Left renal cortex interstitium (tissue), 4 donors: Measurements from ENCODE around the gene ZBP1. TPM values are rescaled to one million over a fixed set of nuclear protein-coding genes. Genes with fewer than 3 reads are reported as not detected.

Experiments used
- DNase-seq, 4 donors: peaks; one replicate each; pipeline ENCODE4 v3.0.0-alpha.2; 2013; ENCODE audit warnings: low read depth in 4 of 4, low spot score in 2 of 4, missing footprints in 1 of 4
- polyA plus RNA-seq, 4 donors: library from polyadenylated mRNA; unstranded; fragments of 120-200 nt; gene quantifications; one replicate each; pipeline ENCODE4 v1.2.1, GENCODE V29; 2013; ENCODE audit not compliant: insufficient read length in 4 of 4

The ZBP1 gene
- polyA plus RNA-seq, 4 donors, result 0.05 to 0.22 TPM; not detected in 2

GRCh38 chr20:57603120-57603519 lies 17.1 kb downstream of the ZBP1 start:
- no peak for DNase-seq

DNA sequence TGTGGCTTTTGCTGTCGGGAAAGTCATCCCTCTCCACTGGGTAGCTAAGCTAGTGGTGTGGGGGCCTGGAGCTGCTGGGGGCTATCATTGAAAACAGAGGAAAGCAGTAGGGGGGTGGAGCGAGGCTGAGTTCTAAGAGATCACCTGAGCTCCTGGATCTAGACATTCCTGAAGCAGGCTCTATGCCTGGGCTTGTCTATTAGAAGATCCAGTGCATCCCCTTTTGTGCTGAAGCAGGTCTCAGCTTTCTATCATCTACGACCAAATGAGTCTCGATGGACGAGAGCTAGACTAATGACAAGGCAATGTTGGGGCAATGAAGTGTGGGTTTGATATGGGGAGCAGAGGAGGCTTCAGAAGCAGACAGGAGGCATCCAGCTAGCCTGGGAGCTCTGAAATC lies 18.5 kb downstream of the ZBP1 start:
- no peak for DNase-seq

DNA sequence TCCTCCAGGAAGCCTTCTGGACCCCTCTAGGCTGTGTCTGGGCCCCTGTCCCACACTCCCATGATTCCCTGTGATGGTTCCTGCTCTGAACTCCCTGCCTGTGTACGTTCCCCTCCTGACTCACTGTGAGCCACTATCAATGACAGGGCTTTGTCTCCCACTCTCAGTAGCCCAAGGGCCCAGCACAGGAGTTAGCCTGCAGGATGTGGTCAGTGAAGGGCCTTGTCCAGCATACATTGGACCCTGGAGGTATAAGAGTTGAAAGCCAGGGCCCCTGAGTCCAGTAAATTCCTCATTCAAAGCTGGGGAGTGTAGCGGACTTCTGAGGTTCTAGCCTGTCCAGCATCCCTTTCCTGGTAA lies 19.0 kb downstream of the ZBP1 start:
- DNase-seq, result no peak

- no peak for DNase-seq
Observed at GRCh38 chr20:57600320-57601210, 19.7 kb downstream of the ZBP1 start.

- DNase-seq, result no peak
Observed at GRCh38 chr20:57598491-57598890, 21.7 kb downstream of the ZBP1 start.

- no peak for DNase-seq
Observed at GRCh38 chr20:57598060-57598459, 22.2 kb downstream of the ZBP1 start.

DNA sequence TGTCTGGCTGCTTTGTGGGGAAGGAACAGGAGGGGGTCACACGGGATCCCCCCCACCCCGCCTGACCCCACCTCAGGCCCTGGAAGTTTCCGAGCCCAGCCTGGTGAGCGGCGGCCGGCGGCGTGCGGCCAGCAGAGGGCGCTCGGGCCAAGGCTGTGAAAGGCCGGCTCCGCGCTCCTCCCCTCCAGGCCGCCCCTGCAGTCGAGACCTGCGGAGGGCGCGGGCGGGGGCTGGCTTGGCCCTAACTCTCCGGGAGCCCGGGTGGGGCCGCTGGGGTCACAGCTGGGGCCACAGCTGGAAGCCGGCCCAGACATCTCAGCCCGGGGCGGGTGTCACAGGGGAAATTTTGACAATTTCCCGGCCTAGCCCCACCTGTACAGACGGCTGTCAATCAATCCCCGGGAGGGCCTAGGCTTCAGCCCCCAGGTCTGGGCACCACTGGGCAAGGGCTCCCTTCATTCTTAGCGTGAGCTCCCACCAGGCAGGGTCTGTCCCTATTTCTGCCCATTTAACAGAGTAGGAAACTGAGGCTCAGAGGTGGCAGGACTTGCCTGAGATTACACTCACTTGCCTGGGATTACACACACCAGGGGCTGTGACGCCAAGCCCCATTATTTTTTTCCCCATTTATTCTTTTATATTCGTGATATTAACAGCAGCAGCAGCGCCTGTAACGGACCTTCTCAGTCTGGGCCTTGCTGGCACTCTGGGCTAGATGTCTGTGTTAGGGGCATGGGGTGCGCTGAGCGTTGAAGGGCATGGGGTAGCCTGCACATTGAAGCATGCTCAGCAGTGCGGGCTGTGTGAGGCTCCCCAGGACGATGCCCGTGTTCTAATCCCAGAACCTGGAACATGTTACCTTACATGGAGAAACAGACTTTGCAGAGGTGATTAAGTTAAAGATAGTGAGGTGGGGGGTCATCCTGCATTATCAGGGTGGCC lies 23.0 kb downstream of the ZBP1 start:
- DNase-seq, result no peak

GRCh38 chr20:57596358-57596757 lies 23.9 kb downstream of the ZBP1 start:
- DNase-seq, result no peak

DNA sequence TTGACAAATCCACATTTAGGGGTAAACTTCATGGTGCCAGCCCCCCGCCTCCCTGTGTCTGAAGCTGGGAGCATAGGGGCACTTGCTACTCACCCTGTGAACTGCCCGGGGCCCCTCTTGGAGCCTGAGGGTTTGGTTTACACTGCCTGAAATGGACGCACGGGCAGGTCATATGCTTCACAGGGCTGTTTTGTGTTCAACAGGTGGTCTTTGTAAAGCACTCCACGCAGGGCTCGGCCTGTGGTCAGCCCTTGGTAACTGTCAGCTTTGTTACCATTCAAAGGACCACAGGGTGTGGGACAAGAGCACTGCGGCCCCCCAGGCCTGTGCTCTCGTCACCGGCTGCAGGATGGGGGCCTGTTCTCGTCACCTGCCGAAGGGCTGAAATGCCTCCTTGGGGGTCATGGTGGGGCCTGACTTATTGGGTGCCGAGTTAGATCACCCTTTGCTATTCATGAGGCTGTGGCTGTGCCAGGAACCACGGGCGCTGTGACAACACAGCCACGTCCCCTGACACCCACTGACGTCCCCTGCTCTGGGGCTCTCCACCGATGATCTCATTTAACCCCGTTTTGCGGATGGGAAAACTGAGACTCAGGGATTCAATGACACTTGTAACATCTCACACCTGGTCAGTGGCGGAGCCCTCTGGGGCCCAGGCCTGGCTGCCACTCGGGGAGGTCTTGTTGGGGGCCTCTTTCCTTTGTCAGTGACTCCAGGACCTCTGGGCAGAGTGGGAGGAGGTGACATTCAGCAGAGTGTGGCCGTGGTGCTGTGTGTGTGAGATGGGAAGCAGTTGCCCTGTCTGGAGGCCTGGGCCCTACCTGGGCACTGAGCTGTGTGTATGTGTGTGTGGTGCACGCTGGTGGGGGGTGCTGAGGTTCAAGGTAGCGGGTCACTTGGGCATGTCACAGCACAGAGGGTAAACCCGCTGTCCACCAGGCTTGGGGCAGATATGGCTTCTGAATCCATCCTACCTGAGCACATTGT lies 24.9 kb downstream of the ZBP1 start:
- no peak for DNase-seq

DNA sequence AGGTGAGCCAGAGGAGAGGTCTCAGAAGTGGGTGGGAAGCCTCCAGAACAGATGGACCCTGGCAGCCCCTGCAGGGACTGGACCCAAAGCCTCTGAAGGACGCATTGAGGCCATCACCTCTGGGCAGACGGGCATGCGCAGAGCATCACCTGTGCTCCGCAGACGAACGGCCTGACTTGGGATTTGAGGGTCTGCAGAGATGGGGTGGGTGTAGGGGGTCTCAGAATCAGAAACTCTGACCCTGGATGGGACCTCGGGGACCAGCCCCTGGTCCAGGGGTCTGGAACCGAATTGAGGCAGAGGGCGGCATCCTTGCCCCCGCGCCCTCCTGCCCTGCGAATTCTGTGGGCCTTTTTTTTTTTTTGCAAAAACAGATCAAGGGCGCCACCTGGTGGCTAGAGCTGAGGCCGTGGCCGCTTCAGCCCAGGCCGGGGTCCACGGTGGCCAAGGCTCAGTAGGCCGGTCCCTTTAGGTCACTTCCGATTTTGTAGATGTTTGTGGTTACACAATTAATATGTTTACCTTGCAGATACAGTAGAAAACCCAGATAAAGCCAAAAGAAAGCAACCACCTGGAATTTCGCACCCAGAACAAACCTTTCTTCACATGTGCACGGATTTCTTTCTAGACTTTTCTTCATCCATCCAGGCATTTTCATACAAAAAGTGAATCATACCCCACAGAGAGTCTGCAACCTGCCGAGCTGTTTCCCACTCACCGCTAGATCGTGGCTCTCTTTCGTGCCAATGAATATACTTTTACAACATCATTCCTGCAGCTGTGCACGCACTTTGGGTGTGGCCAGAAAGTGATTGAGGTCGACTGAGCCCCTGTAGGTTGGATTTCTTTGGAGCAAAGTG lies 25.9 kb downstream of the ZBP1 start:
- DNase-seq, result no peak

GRCh38 chr20:57593134-57593886 lies 26.9 kb downstream of the ZBP1 start:
- DNase-seq, result no peak

GRCh38 chr20:57592263-57593092 lies 27.7 kb downstream of the ZBP1 start:
- no peak for DNase-seq

GRCh38 chr20:57591289-57592229 lies 28.7 kb downstream of the ZBP1 start:
- DNase-seq, result no peak

DNA sequence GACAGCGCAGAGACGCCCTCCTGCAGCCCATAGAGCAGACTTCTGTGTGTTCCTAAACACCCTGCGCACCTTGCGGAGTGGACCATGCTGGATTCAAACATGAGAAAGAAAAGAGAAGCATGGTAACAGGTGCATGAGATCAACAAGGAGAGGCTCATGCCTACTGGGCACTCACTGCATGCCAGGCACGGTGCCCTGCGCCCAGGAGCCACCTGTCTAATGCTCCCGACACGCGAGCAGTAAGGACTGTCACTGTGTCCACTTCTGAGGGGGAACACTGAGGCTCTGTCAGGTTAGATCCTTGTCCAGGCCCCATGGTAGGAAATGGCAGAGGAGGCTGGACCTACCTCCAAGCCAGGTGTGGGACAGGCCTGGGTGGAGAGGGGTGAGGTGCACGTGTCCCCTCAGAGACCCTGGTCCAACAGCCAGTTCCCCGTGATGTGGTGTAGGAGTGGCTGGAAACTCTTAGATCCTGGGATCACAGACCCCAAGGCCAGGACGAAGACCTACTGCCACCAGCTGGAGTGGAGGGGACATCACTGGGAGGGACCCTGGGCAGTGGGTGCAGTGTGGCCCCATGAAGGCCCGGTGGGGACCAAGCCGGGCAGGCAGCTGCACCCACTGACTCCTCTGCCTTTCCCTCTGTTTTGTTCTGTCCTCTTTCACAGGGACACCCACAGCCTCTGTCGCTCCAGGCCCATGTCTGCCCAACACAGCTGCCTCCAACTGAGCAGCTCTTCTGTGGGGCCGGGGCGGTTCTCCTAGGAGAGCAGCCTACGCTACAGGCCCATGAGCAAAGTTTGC lies 29.5 kb downstream of the ZBP1 start:
- no peak for DNase-seq

- DNase-seq, result no peak
Observed at GRCh38 chr20:57589728-57590484, 30.3 kb downstream of the ZBP1 start.
